H1 (cell line): ENCODE results near the gene VPS37D.

Source experiments
- CTCF ChIP-seq, 3 experiments: IDR thresholded peaks; 1 replicate in 2 of 3; 2 replicates in 1 of 3; pipeline versions ENCODE4 v1.5.1 to v1.6.1; 2011; ENCODE audit warnings: low read length in 3 of 3, mild to moderate bottlenecking in 3 of 3, inconsistent platforms in 2 of 3, low read depth in 1 of 3, moderate library complexity in 1 of 3; ENCODE audit not compliant: insufficient read depth in 1 of 3; ENCODE audit errors: control extremely low read depth in 1 of 3
- POLR2AphosphoS5 ChIP-seq: IDR thresholded peaks from 2 replicates; pipeline ENCODE4 v1.6.1; 2011; ENCODE audit warnings: low read depth, low read length
- SP1 ChIP-seq: IDR thresholded peaks from 2 replicates; pipeline ENCODE4 v1.6.1; 2011; ENCODE audit warnings: low read depth, low read length
- SP2 ChIP-seq: IDR thresholded peaks from 2 replicates; pipeline ENCODE4 v1.6.1; 2012; ENCODE audit warnings: mild to moderate bottlenecking, low read length, inconsistent platforms
- TEAD4 ChIP-seq: IDR thresholded peaks from 2 replicates; pipeline ENCODE4 v1.6.1; 2012; ENCODE audit warnings: low read depth, low read length, inconsistent platforms, mixed read lengths

GRCh38 chr7:73668886-73669230 is 1.2 kb downstream of the VPS37D start:
- TF ChIP-seq TEAD4 (no peak), CTCF (IDR thresholded peaks at IDR 0.05; ENCODE audit: control extremely low read depth in 1 of 3, insufficient read depth in 1 of 3, low read depth in 1 of 3, low read length in 3 of 3) (no peak), POLR2AphosphoS5 (no peak), SP2 (no peak), SP1 (no peak)
